ENCODE measurements around the gene PRRT4. TPM values are rescaled to one million over a fixed set of nuclear protein-coding genes. Genes with fewer than 3 reads are reported as not detected.

The PRRT4 gene
- total RNA-seq, 1 donor from 2014 or later = not detected

DNA sequence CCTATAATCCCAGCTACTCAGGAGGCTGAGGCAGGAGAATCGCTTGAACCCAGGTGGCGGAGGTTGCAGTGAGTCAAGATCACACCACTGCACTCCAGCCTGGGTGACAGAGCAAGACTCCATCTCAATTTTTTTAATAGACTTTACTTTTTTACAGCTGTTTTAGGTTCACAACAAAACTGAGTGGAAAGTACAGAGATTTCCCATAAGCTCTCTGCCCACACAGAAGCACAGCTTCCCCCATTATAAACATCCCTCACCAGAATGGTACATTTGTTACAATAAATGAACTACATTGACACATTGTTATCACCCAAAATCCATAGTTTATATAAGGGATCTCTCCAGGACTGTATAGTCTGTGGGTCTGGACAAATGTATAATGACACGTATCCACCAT is 14.6 kb upstream of the PRRT4 start:
- DNase-seq (ENCODE audit: low read depth in 2 of 2) = no peak

DNA sequence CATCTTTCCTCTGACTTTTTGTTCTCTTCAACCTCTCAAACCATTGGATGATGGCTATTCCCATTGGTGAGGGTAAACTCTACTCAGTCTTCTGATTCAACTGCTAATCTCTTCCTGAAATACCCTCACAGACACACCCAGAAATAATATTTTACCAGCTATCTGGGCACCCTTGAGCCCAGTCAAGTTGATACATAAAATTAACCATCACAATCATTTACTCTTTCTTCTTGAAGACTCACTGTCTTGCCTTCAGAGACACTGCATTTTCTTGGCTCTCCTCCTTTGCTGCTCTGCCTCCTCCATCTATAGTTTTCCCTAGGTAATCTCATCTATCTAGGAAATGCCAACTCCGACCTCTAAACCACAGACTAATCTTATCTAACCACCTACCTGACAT is 12.6 kb upstream of the PRRT4 start:
- no peak for DNase-seq (ENCODE audit: low read depth in 2 of 2)

DNA sequence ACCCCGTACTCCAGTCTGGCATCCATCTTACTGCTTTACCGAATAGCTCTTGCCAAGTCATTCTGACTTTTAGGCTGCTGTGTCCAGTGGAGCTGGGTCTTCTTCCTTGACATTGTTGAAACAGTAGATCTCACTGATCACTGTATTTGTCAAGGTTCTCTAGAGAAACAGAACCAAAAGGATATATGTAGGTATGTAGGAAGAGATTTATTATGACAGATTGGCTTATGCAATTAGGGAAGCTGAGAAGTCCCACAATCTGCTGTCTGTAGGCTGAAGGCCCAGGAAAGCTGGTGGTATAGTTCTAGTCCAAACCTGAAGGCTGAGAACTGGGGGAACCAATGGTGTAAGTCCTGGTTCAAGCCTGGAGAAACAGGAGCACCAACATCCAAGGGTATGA is 12.1 kb upstream of the PRRT4 start:
- no peak for DNase-seq (ENCODE audit: low read depth in 2 of 2)

DNA sequence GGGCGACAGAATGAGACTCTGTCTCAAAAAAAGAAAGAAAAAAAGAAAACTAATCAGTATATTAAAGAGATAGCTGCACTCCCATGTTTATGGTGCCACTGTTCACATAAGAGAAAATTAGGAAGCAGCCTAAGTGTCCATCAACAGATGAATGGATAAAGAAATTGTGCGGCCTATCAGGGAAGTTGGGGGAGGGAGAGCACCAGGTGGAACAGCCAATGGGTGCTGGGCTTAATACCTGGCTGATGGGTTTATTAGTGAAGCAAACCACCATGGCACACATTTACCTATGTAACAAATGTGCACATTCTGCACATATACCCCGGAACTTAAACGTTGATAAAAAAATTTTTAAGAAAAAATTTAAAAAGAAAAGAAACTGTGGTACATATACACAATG is 9.0 kb upstream of the PRRT4 start:
- no peak for DNase-seq (ENCODE audit: low read depth in 2 of 2)

DNA sequence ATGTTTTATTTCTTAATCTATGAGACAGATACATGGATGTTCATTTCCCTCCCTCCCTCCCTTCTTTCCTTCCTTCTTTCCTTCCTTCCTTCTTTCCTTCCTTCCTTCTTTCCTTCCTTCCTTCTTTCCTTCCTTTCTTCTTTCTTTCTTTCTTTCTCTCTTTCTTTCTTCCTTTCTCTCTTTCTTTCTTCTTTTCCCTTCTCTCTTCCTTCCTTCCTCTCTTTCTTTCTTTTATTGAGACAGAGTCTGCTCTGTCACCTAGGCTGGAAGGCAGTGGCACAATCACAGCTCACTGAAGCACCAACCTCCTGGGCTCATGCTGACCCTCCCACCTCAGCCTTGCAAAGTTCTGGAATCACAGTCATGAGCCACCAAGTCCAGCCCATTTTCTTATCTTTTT is 5.5 kb upstream of the PRRT4 start:
- no peak for DNase-seq (ENCODE audit: low read depth in 2 of 2)

DNA sequence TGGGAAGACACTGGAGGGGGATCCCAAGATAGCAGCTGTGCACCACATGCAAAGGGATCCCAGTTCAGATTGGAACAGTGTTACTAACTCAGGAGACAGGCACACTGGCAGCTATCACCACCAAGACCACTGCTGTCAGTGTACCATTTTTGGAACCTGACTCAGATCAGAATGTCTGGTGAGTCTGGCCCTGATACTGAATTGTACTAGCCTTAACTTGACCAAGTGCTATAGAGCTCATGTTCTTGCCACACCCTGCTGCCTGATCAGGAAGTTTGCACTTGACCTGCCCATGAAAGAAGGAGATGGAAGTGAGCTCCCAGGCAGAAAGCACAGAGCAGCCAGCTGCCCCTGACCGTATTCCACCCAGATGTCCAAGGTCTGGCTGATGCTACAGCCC is 4.8 kb upstream of the PRRT4 start:
- no peak for DNase-seq (ENCODE audit: low read depth in 2 of 2)

DNA sequence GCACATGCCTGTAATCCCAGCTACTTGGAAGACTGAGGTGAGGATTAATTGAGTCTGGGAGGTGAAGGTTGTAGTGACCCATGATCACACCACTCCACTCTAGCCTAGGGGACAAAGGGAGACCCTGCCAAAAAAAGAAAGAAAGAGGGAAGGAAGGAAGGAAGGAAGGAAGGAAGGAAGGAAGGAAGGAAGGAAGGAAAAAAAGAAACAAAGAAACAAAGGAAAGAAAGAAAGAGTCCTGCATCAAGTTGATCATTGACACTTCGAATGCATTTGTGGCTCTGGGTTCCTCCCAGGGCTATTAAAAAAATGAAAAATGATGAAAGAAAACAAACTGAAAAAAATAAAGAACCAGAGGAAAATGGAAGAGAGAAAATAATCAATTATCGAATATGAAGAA is 3.9 kb upstream of the PRRT4 start:
- no peak for DNase-seq (ENCODE audit: low read depth in 2 of 2)

DNA sequence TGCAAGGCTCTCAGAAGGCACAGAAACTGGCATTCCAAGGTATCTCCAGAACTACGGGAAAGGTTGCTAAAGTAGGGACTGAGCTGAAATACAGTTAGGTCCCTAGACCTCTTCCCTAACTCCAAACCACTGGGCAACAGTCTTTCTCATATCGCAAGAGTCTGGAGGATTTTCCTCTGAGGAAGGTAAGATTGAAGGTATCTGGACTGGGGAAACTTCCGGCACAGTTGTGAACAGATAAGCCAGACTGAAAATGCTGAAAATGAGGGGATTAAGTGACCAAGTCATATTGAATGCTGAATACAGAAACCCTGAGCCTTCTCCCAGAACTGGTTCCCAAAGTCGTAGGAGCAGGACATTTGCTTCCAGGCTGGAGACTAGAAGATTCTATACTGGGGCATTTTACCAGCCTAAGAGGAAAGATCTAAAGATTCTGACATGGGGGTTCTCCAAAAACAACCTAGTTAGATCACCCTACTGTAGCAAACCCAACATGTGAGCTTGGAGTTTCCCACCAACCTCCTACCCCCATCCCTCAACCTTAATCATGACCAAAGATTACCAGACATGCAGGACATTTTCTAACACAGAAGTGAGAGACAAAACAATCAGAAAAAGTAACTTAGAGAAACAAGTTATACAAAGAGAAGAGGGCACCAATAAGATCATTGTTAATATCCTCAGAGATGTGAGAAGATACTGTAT is 2.8 kb upstream of the PRRT4 start:
- DNase-seq (ENCODE audit: low read depth in 2 of 2) = no peak

DNA sequence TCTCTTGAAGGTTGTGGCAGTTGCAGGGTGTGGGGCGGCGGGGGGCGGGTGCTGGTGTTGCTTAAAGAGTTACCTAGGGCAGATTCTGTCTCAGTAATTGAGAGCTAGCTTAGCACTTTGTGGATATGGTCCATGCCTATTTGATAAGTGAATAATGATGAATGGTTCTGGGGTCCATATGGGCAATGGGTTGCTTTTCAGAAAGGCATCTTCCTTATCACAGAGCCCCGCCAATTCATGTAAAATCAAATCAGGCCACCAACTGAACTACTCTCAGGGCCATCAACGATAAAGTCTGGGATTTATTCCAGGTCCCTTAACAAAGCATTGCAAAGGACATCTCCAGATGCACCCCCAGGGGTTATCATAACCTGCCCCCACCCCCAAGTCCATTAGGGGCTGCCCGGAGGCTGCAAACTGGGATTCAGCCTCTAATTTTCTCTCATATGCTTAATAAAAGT is 1.8 kb upstream of the PRRT4 start:
- DNase-seq (ENCODE audit: low read depth in 2 of 2) = no peak

DNA sequence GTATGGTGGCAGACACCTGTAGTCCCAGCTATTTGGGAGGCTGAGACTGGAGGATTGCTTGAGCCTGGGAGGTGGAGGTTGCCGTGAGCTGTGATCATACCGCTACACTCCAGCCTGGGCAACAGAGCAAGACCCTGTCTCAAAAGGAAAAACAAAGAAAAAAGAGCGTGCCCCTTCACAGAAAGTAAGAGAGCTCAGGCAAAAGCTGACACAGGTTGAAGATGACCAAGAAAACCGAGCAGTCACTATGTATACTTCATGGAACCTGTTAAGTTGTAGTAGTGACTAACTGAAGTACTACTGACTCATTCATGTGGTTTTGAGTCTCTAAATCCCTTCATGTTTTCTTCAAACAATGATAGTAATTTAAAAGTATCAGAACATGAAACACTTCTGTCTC is 1.2 kb upstream of the PRRT4 start:
- no peak for DNase-seq (ENCODE audit: low read depth in 2 of 2)

DNA sequence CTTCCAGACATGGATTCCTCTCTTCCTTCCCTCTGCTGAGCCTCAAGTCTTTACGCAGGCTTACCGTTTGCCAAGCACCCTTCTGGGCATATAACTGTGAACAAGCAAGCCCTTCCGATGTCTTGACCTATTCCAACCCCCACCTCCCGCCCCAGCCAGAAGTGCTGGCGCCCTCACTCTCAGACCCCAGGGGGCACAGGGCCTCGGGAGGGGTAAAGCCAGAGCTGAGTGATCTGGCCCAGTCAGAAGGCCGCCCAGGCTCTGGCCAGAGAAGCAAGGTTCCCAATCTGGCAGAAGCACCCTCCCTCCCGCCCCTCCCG is 1.2 kb downstream of the PRRT4 start:
- no peak for DNase-seq (ENCODE audit: low read depth in 2 of 2)

DNA sequence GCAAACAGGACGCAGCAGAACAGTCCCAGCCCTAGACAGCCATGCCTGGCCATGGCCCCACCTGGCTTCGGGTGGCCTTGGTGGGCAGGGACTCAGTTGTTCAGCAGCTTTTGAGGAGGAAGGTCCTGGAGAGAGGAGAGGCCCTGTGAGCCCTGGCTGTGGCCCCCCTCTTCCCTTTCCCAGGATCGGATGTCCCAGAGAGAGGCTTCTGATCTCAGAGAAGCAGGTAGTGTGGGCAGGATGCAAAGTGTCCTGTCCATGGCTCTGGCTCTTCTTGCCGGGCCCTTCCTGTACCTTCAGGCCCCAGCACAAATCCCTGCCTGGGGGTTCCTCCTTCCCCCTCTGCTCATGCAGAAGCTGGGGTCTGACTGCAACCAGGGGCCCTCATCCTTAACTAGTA is 1.6 kb downstream of the PRRT4 start:
- DNase-seq (ENCODE audit: low read depth in 2 of 2) = no peak

DNA sequence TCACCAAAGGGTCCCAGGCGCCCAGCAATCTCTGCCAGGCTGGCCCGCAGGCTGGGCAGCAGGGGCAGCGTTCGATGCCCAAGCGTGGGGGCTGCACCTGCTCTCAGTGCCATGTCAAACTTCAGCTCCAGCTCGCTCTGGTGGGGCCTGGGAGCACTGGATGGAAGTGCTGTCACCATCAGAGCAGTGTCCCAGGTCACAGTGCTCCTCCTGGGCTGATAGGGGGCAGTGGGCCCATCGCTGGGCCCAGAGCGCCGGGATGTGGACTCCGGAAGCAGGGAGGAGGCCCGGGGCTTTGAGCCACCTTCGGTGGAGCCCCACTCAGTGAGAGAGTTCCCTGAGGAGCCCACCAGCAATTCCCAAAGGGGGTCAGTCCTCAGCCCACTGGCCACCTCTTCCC is 2.2 kb downstream of the PRRT4 start:
- DNase-seq (ENCODE audit: low read depth in 2 of 2) = no peak

DNA sequence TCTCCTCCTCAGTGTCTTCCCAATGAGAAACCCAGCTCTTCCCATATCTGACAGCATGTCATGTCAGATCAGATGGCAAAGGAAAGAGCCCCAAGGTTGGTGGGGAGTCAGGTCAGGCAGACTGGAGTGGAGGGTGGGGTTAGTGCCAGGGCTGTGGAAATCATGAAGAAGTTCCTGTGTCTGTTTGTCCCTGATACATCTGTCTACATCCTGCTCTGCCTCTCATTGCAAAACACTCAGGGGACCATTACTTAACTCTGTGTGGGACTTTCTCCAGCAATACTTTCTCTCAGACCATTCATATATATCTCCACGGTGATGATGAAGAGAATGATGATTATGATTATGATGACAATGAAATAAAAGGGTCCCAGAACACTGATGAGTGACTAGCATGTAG is 3.3 kb downstream of the PRRT4 start:
- no peak for DNase-seq (ENCODE audit: low read depth in 2 of 2)

DNA sequence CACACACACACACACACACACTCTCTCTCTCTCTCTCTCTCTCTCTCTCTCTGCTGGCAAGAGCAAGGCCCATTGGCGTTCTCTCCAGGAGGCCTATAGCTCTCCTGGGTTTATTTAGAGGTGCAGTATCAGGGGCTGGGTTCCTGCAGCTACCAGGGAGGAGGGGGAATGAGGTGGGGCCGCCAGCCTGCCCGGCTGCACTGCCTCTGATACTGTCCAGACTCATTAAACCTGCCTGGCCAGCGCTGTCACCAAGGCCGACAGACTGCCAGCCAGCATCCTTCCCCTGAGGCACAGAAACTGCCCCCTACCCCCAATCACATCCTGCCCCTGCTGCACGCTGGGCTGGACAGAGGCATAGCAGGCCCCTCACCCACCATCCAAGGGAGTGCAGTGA is 4.3 kb downstream of the PRRT4 start:
- no peak for DNase-seq (ENCODE audit: low read depth in 2 of 2)

DNA sequence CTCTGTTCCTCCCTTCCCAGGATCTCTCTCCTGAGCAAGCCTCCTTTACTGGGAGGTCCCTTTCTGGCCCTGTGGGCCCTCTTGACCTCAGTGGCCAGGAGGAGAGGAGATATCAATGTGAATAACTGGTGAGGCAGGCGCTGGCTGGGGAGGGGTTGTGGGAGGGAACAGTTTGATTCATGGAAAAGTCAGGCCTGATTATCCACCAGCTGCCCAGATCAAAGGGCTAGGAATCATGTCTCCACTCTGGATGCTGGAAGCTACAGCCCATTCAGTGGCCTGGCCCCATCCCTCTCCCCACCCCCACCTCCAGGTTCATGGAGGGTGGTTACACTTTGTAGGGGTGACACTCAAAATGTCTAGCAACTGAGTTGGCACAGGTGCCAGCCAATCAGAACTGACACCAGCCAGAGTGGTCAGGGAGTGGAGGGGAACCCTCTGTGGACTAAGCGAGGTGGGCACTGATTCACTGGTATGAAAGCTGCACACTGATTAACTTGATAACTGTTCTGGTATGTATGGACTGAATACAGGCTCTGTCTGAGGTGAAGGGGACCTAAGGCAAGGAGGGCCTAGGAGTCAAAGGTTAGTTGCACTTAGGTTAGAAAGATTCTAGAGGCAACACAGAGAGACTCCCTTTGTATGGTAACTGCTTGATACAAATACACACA is 4.8 kb downstream of the PRRT4 start:
- DNase-seq (ENCODE audit: low read depth in 2 of 2) = no peak

DNA sequence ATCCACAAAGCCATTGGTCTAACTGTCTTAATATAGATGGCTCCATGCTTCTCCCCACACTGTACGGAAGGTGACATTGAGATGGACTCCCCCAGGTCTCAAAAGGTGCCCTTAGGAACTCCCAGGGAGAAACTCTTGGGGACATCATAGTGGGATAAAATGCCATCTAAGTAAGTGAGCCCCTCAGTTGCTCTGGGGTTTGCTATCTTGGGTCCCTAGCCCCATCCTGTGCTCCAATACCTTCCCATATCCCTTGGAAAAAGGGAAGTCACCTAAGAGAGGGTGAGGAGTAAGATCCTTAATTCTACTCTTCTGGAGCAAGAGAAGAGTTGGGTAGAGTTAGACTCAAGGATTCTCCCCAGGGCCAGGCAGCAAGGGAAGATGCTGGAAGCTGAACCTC is 7.9 kb downstream of the PRRT4 start:
- no peak for DNase-seq (ENCODE audit: low read depth in 2 of 2)

DNA sequence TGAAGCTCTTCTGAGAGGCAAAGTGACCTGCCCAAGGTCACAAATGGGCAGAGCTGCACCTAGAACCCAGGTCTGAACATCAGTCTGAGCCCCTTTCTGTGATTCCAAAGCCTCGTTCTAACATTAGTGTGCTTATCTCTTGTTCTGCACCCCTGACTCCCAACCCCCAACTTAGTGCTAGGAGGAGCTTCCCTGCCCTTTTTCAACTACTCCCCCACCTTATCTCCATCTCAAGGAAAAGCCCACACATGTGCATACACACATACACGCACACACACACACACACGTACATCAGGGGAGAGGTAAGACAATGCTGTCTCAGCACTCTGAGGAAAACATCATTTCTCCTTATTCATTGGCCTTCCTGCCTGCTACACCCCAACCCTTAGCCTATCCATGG is 8.3 kb downstream of the PRRT4 start:
- DNase-seq (ENCODE audit: low read depth in 2 of 2) = no peak

DNA sequence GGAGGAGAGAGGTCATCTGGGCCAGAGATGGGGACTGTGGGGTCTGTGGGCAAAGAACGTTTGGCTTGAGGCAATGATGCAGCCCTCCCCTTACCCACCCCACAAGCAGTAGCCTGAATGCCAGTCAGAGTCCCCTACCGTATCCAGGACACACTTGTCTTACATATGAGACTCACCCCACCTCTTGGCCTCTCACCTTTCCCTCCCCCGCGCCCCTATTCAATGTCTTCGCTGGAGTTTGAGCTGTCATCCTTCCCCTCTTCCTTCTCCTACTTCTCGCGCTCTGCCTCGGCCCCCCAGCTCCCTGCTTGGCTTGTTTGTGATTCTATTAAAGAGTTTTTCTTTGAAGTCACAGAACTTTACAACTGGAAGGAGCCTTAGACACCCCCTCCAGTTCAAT is 8.9 kb downstream of the PRRT4 start:
- DNase-seq (ENCODE audit: low read depth in 2 of 2) = no peak

DNA sequence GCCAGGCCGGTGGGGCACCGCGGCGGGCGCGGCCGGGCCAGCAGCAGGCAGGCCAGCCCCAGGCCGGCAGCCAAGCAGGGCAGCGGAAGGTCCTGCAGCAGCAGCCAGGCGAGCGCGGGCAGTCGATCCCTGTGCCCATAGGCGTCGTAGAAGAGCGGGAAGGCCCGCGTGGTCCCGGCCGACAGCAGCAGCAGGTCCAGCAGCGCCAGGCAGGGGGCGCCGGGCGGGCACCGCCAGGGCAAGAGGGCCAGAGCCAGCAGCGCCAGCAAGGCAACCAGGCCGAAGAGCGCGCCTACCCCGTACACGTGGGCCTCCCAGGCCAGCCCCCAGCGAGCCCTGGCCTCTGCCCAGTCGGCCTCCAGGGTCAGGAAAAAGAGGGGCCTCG is 9.3 kb downstream of the PRRT4 start:
- peak; percentile 49 to 77 for DNase-seq (ENCODE audit: low read depth in 2 of 2)

DNA sequence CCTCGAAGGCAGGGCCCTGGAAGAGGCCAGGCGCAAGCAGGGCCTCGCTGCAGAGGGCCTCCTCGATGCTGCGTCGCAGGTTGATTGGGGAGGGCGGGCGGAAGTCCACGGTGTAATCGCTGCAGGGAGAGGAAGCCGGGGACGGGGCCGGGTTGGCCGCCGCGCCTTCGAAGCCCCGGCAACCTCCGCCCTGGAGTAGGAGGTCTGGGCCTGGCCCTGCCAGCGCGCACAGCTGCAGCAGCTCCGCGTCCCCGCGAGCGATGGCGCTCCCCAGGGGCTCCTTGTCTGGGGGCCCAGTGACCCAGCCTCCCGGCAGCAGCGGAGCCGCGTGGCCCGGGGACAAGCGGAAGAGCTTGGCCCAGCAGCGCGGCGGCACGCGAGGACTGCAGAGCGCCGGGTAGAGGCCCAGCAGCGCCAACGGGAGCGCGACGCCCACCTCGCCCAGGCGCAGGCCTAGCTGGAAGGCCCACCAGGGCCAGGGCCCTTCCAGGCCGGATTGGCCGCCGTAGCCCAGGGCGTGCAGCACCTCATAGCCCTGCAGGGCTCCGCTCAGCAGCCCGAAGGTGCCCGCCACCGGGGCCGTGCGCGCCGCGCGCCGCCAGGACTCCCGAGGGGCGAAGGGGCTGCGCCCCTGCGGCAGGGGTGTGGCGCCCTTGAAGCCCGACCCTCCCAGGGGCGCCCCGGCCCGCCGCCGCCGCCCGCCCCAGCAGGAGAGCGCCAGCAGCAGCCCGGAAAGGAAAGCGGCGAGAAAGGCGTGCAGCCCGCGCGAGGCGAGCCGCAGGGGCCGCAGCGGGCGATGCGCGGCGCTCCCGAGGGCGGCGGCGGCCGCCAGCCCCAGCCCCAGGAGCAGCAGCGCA is 10.0 kb downstream of the PRRT4 start:
- no peak for DNase-seq (ENCODE audit: low read depth in 2 of 2)

DNA sequence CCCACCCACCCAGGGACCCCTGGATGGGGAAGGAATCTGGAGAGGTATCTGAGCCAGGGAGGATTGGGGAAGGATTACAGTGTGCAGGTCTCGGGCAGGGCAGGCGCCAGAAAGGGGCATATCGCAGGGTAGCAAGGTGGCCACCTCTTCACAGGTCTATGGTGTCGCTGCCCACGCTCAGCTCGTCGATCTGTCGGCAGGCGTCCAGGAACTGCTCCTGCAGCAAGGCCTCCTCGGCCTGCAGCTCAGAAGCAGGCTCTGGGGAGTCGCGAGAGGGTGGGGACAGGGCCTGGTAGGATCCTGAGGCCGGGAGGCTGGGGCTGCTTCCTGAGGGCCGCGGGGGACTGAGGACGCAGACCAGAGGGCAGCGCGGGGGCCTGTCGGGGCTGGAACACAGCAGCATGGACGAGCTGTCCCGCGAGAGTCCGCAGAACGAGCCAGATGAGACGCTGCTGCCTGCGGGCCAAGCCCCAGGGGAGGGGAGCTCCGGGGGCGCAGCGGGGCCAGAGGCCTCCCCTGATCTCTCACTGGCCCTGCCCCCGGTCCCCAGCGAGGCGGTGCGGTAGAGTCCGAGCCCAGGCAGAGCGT is 10.7 kb downstream of the PRRT4 start:
- no peak for DNase-seq (ENCODE audit: low read depth in 2 of 2)

DNA sequence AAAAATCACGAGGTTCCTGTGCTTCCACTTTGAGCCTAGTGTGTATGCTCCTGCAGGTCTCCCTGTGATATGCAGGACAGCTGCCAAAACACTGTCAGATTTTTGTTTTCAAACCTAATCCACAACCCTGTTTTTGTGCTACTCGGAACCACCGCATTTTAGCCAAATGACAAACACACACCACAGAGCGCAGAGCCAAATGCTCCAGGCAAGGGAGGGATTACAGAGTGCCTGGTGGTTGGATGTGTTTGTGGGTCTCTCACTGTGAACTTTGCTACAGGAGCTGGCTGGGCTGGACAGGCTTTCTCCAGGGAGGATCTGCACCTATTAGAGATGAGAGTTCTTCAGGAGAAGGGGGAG is 12.0 kb downstream of the PRRT4 start:
- no peak for DNase-seq (ENCODE audit: low read depth in 2 of 2)

All from dermis microvascular lymphatic vessel endothelial cell (primary cell).